GM18870 (cell line): ENCODE measurements around the gene PTPN6.

Experiments used
- ATAC-seq: cut with Tn5 transposase; IDR thresholded peaks from one replicate; pipeline ENCODE4 v1.9.1; 2021; ENCODE audit warnings: moderate library complexity; ENCODE audit not compliant: unreplicated experiment

The PTPN6 gene

GRCh38 chr12:7001921-7002591 lies 50.9 kb downstream of the PTPN6 start:
- no peak for ATAC-seq

- no peak for ATAC-seq
These were observed 53.2 kb downstream of the PTPN6 start for GRCh38 chr12:7004287-7004803.

- ATAC-seq, result no peak
These were observed 53.7 kb downstream of the PTPN6 start for GRCh38 chr12:7004840-7005239.

- ATAC-seq, result no peak
These were observed 54.2 kb downstream of the PTPN6 start for GRCh38 chr12:7005311-7005710.

GRCh38 chr12:7006639-7007038 lies 55.5 kb downstream of the PTPN6 start:
- ATAC-seq, result no peak

GRCh38 chr12:7008864-7009263 lies 57.7 kb downstream of the PTPN6 start:
- no peak for ATAC-seq

- ATAC-seq, result no peak
These were observed 58.4 kb downstream of the PTPN6 start for GRCh38 chr12:7009512-7009911.
